ENCODE results near the gene CCDC69. TPM values are rescaled to one million over a fixed set of nuclear protein-coding genes. Genes with fewer than 3 reads are reported as not detected.
"Not testable (repeated sequence)": the region's sequence is repeated elsewhere in the genome, so short reads cannot be mapped to it uniquely, and the experiment has no call there.

The CCDC69 gene
- total and polyA plus RNA-seq, 2 of the 8 experiments (the other 6 are each of a cell fraction or from before 2014, with no cell fraction given): 8.4 to 10.8 TPM

GRCh38 chr5:151197291-151197600 is 26.6 kb downstream of the CCDC69 start:
- DNase-seq (ENCODE audit: low read depth in 1 of 2, low spot score in 2 of 2); H4K5ac ChIP-seq (ENCODE audit: insufficient read length, low read depth, low read length); H3K79me1 ChIP-seq (ENCODE audit: low read depth, low read length); H2AFZ ChIP-seq (ENCODE audit: low read length); H3K9ac ChIP-seq (replicated peaks in 1 of 4; ENCODE audit: extremely low read depth in 1 of 4, low read depth in 3 of 4, low read length in 3 of 4); H3K18ac ChIP-seq (ENCODE audit: extremely low read depth, low read length); H3K23ac ChIP-seq (ENCODE audit: insufficient read length); H2BK20ac ChIP-seq (ENCODE audit: low read length); H2BK12ac ChIP-seq (ENCODE audit: low read depth, low read length); H2BK5ac ChIP-seq (ENCODE audit: low read depth, low read length); H3K36me3 ChIP-seq (ENCODE audit: control insufficient read depth in 2 of 4, insufficient read depth in 4 of 4, low read length in 3 of 4); POLR2A ChIA-PET (ENCODE audit: partially characterized antibody); H4K20me1 ChIP-seq (replicated peaks in 1 of 2; ENCODE audit: control insufficient read depth in 1 of 2, insufficient read depth in 2 of 2, low read length in 2 of 2); H3K56ac ChIP-seq (replicated peaks; ENCODE audit: insufficient read length, low read depth, low read length); H3K4me3 ChIP-seq (ENCODE audit: extremely low read depth in 1 of 4, insufficient read depth in 2 of 4, low read depth in 3 of 4, low read length in 4 of 4); H3K4me1 ChIP-seq (replicated peaks in 1 of 4; ENCODE audit: control insufficient read depth in 3 of 4, insufficient read depth in 4 of 4, low read length in 3 of 4); H2BK120ac ChIP-seq (replicated peaks; ENCODE audit: low read depth, low read length); H3K79me2 ChIP-seq (ENCODE audit: control insufficient read depth in 1 of 2, insufficient read depth in 2 of 2, low read length in 2 of 2); H3K23me2 ChIP-seq (ENCODE audit: low read depth, low read length); H2AK5ac ChIP-seq (ENCODE audit: low read depth, low read length); H3K14ac ChIP-seq (ENCODE audit: insufficient read length); H3K9me3 ChIP-seq (ENCODE audit: insufficient read depth in 2 of 2, low read depth in 1 of 2, low read length in 1 of 2); H3K4ac ChIP-seq (replicated peaks; ENCODE audit: insufficient read length, low read depth, low read length); CTCF ChIA-PET (ENCODE audit: partially characterized antibody); H4K91ac ChIP-seq (replicated peaks; ENCODE audit: insufficient read length, low read length); H2BK15ac ChIP-seq (ENCODE audit: low read length); H3K27ac ChIP-seq (ENCODE audit: low read depth, low read length); H3K27me3 ChIP-seq (replicated peaks in 1 of 4; ENCODE audit: control insufficient read depth in 3 of 4, extremely low read depth in 1 of 4, insufficient read depth in 3 of 4, low read length in 3 of 4); H3K4me2 ChIP-seq (ENCODE audit: insufficient read depth in 1 of 2, low read depth in 2 of 2, low read length in 2 of 2); H4K8ac ChIP-seq (ENCODE audit: extremely low read depth, insufficient read depth, low read length); FAIRE-seq: not testable (repeated sequence)
- 86% methylated on average over 9 of the region's 9 CpGs; no CpG with 5 or more reads in 1 of the 2 experiments for WGBS, 2 experiments (ENCODE audit: extremely low coverage in 1 of 2, insufficient coverage in 1 of 2, insufficient read length in 1 of 2, insufficient replicate concordance in 2 of 2, low coverage in 1 of 2, low lambda C conversion rate in 2 of 2, missing lambda C conversion rate in 1 of 2)
